ENCODE data around the gene RNF213.
A peak's percentile ranks its signal among the peaks of the same experiment; 100 is the strongest.

RNF213 gene

GRCh38 chr17:80232438-80232837 lies 28.2 kb upstream of the RNF213 start:
- Histone ChIP-seq H3K9ac (ENCODE audit: low read length) (no peak overlapping the region), H4K91ac (ENCODE audit: low read depth, low read length) (no peak overlapping the region), H3K4ac (ENCODE audit: low read depth, low read length) (no peak overlapping the region), H3K4me2 (ENCODE audit: low read length) (no peak overlapping the region), H3K79me2 (ENCODE audit: control insufficient read depth, insufficient read depth, low read length, poor library complexity) (no peaks in the 10 kb centered on the region), H3K9me3 (ENCODE audit: insufficient read depth, low read depth, low read length) (peaks cover 5% of the 10 kb centered on the region), H4K8ac (ENCODE audit: low read depth, low read length) (no peak overlapping the region), H2BK120ac (ENCODE audit: insufficient read depth, low read length, poor library complexity) (no peak overlapping the region), H2BK5ac (ENCODE audit: low read depth, low read length, poor library complexity) (no peak overlapping the region), H3K79me1 (ENCODE audit: low read length) (no peaks in the 10 kb centered on the region), H3K4me1 (ENCODE audit: control insufficient read depth in 1 of 2, insufficient read depth in 2 of 2, low read length in 2 of 2) (no peaks in the 10 kb centered on the region), H3K27me3 (ENCODE audit: insufficient read depth, low read length) (no peaks in the 10 kb centered on the region), H4K12ac (ENCODE audit: low read depth, low read length) (no peak overlapping the region), H2AFZ (ENCODE audit: insufficient read depth, low read length, poor library complexity) (no peak overlapping the region), H3K18ac (ENCODE audit: low read length) (no peak overlapping the region), H2BK12ac (ENCODE audit: low read length) (no peak overlapping the region), H3K27ac (ENCODE audit: low read depth, low read length) (no peak overlapping the region), H3K4me3 (ENCODE audit: low read depth, low read length) (no peak overlapping the region), H3K36me3 (ENCODE audit: control insufficient read depth in 1 of 2, insufficient read depth in 2 of 2, low read length in 2 of 2) (peaks cover 33 to 34% of the 10 kb centered on the region in 2 experiments), H2AK5ac (ENCODE audit: low read length) (no peak overlapping the region), H3K23ac (ENCODE audit: low read length) (no peak overlapping the region), H3K14ac (ENCODE audit: low read length) (no peak overlapping the region)
- DNase-seq = no peak
- no CpG with 5 or more reads among the region's 1 CpG for WGBS (ENCODE audit: extremely low coverage, insufficient coverage, insufficient read length)

GRCh38 chr17:80233202-80233601 lies 27.4 kb upstream of the RNF213 start:
- Histone ChIP-seq H2BK5ac (ENCODE audit: low read depth, low read length, poor library complexity) (no peak overlapping the region), H3K27ac (ENCODE audit: low read depth, low read length) (no peak overlapping the region), H3K9me3 (ENCODE audit: insufficient read depth, low read depth, low read length) (peaks cover 3% of the 10 kb centered on the region), H3K4ac (ENCODE audit: low read depth, low read length) (no peak overlapping the region), H3K27me3 (ENCODE audit: insufficient read depth, low read length) (no peaks in the 10 kb centered on the region), H2AK5ac (ENCODE audit: low read length) (no peak overlapping the region), H2AFZ (ENCODE audit: insufficient read depth, low read length, poor library complexity) (no peak overlapping the region), H3K36me3 (ENCODE audit: control insufficient read depth in 1 of 2, insufficient read depth in 2 of 2, low read length in 2 of 2) (peaks cover 34% of the 10 kb centered on the region in 2 experiments), H3K18ac (ENCODE audit: low read length) (no peak overlapping the region), H3K79me1 (ENCODE audit: low read length) (no peaks in the 10 kb centered on the region), H2BK12ac (ENCODE audit: low read length) (no peak overlapping the region), H3K14ac (ENCODE audit: low read length) (no peak overlapping the region), H3K9ac (ENCODE audit: low read length) (no peak overlapping the region), H4K91ac (ENCODE audit: low read depth, low read length) (no peak overlapping the region), H4K12ac (ENCODE audit: low read depth, low read length) (no peak overlapping the region), H3K4me2 (ENCODE audit: low read length) (no peak overlapping the region), H2BK120ac (ENCODE audit: insufficient read depth, low read length, poor library complexity) (no peak overlapping the region), H3K4me1 (ENCODE audit: control insufficient read depth in 1 of 2, insufficient read depth in 2 of 2, low read length in 2 of 2) (no peaks in the 10 kb centered on the region), H4K8ac (ENCODE audit: low read depth, low read length) (no peak overlapping the region), H3K79me2 (ENCODE audit: control insufficient read depth, insufficient read depth, low read length, poor library complexity) (no peaks in the 10 kb centered on the region), H3K23ac (ENCODE audit: low read length) (no peak overlapping the region), H3K4me3 (ENCODE audit: low read depth, low read length) (no peak overlapping the region)
- DNase-seq = peak in 1 of 2 donors; percentile 37
- WGBS (ENCODE audit: extremely low coverage, insufficient coverage, insufficient read length) = no CpG with 5 or more reads among the region's 3 CpGs

GRCh38 chr17:80236911-80237310 lies 23.7 kb upstream of the RNF213 start:
- no peaks in the 10 kb centered on the region for H3K79me1 ChIP-seq (ENCODE audit: low read length)
- H2BK5ac ChIP-seq (ENCODE audit: low read depth, low read length, poor library complexity) = no peak overlapping the region
- H3K9ac ChIP-seq (ENCODE audit: low read length) = no peak overlapping the region
- H4K8ac ChIP-seq (ENCODE audit: low read depth, low read length) = no peak overlapping the region
- no peak overlapping the region for H3K18ac ChIP-seq (ENCODE audit: low read length)
- no peak overlapping the region for H2AK5ac ChIP-seq (ENCODE audit: low read length)
- H4K12ac ChIP-seq (ENCODE audit: low read depth, low read length) = no peak overlapping the region
- no peak overlapping the region for H3K4me2 ChIP-seq (ENCODE audit: low read length)
- no peak overlapping the region for H2BK120ac ChIP-seq (ENCODE audit: insufficient read depth, low read length, poor library complexity)
- H2BK12ac ChIP-seq (ENCODE audit: low read length) = no peak overlapping the region
- no peaks in the 10 kb centered on the region for H3K27me3 ChIP-seq (ENCODE audit: insufficient read depth, low read length)
- H3K23ac ChIP-seq (ENCODE audit: low read length) = no peak overlapping the region
- H3K9me3 ChIP-seq (ENCODE audit: insufficient read depth, low read depth, low read length) = peaks cover 3% of the 10 kb centered on the region
- H2AFZ ChIP-seq (ENCODE audit: insufficient read depth, low read length, poor library complexity) = no peak overlapping the region
- H3K4me1 ChIP-seq (ENCODE audit: control insufficient read depth in 1 of 2, insufficient read depth in 2 of 2, low read length in 2 of 2) = no peaks in the 10 kb centered on the region
- peaks cover 34 to 41% of the 10 kb centered on the region in 2 experiments for H3K36me3 ChIP-seq (ENCODE audit: control insufficient read depth in 1 of 2, insufficient read depth in 2 of 2, low read length in 2 of 2)
- no peak overlapping the region for H3K14ac ChIP-seq (ENCODE audit: low read length)
- no peak for DNase-seq
- no peak overlapping the region for H3K27ac ChIP-seq (ENCODE audit: low read depth, low read length)
- H3K4ac ChIP-seq (ENCODE audit: low read depth, low read length) = no peak overlapping the region
- H3K79me2 ChIP-seq (ENCODE audit: control insufficient read depth, insufficient read depth, low read length, poor library complexity) = no peaks in the 10 kb centered on the region
- H4K91ac ChIP-seq (ENCODE audit: low read depth, low read length) = no peak overlapping the region
- H3K4me3 ChIP-seq (ENCODE audit: low read depth, low read length) = no peak overlapping the region
- no CpG with 5 or more reads among the region's 17 CpGs for WGBS (ENCODE audit: extremely low coverage, insufficient coverage, insufficient read length)

- H2BK5ac ChIP-seq (ENCODE audit: low read depth, low read length, poor library complexity) = no peak overlapping the region
- no peak overlapping the region for H4K12ac ChIP-seq (ENCODE audit: low read depth, low read length)
- H3K79me1 ChIP-seq (ENCODE audit: low read length) = no peaks in the 10 kb centered on the region
- no peaks in the 10 kb centered on the region for H3K27me3 ChIP-seq (ENCODE audit: insufficient read depth, low read length)
- H3K4me3 ChIP-seq (ENCODE audit: low read depth, low read length) = no peak overlapping the region
- H2AK5ac ChIP-seq (ENCODE audit: low read length) = no peak overlapping the region
- H3K9ac ChIP-seq (ENCODE audit: low read length) = no peak overlapping the region
- no peak overlapping the region for H3K4ac ChIP-seq (ENCODE audit: low read depth, low read length)
- H3K18ac ChIP-seq (ENCODE audit: low read length) = no peak overlapping the region
- H3K4me1 ChIP-seq (ENCODE audit: control insufficient read depth in 1 of 2, insufficient read depth in 2 of 2, low read length in 2 of 2) = no peaks in the 10 kb centered on the region
- no peak overlapping the region for H4K8ac ChIP-seq (ENCODE audit: low read depth, low read length)
- H3K27ac ChIP-seq (ENCODE audit: low read depth, low read length) = no peak overlapping the region
- H3K36me3 ChIP-seq (ENCODE audit: control insufficient read depth in 1 of 2, insufficient read depth in 2 of 2, low read length in 2 of 2) = peaks cover 38 to 43% of the 10 kb centered on the region in 2 experiments
- no peak overlapping the region for H3K23ac ChIP-seq (ENCODE audit: low read length)
- no peak overlapping the region for H4K91ac ChIP-seq (ENCODE audit: low read depth, low read length)
- no peak overlapping the region for H2BK12ac ChIP-seq (ENCODE audit: low read length)
- no peak overlapping the region for H2AFZ ChIP-seq (ENCODE audit: insufficient read depth, low read length, poor library complexity)
- H3K14ac ChIP-seq (ENCODE audit: low read length) = no peak overlapping the region
- H2BK120ac ChIP-seq (ENCODE audit: insufficient read depth, low read length, poor library complexity) = no peak overlapping the region
- H3K79me2 ChIP-seq (ENCODE audit: control insufficient read depth, insufficient read depth, low read length, poor library complexity) = no peaks in the 10 kb centered on the region
- H3K4me2 ChIP-seq (ENCODE audit: low read length) = no peak overlapping the region
- no CpG with 5 or more reads among the region's 10 CpGs for WGBS (ENCODE audit: extremely low coverage, insufficient coverage, insufficient read length)
- no peaks in the 10 kb centered on the region for H3K9me3 ChIP-seq (ENCODE audit: insufficient read depth, low read depth, low read length)
- DNase-seq = no peak
These were observed 23.3 kb upstream of the RNF213 start for GRCh38 chr17:80237386-80237785.
